Endothelial cell of umbilical vein (primary cell): ENCODE data around the gene CERS6. TPM values are rescaled to one million over a fixed set of nuclear protein-coding genes. Genes with fewer than 3 reads are reported as not detected.

Experiments
- BruUV-seq: library from RNA; stranded (reverse); fragments of 400-500 nt; replicated peaks from 2 replicates; lab custom pipeline; 2021; lab: Mats Ljungman, UMichigan
- CTCF ChIA-PET: fragments of 300-600, 350-600 bp; sonication (Branson Sonifier 250); formaldehyde crosslinking; loops from one replicate; lab custom pipeline; 2021; ENCODE audit warnings: antibody characterized with exemption, inconsistent platforms; lab: Charles Lee
- POLR2A ChIA-PET: fragments of 300-600, 350-600 bp; sonication (Branson Sonifier 250); formaldehyde crosslinking; loops from one replicate; lab custom pipeline; 2021; ENCODE audit warnings: antibody characterized with exemption, inconsistent platforms; lab: Charles Lee
- DNase-seq: peaks from one replicate; pipeline ENCODE4 v3.0.0-alpha.2; 2011; ENCODE audit warnings: low read depth, low spot score
- FAIRE-seq: peaks from 2 replicates; lab custom pipeline; 2011; peaks lifted over from hg19 to GRCh38; lab: Jason Lieb, UNC
- H2AFZ ChIP-seq: 2 replicates; pipeline ENCODE4 v1.6.0; 2012; ENCODE audit warnings: low read depth, low read length, control low read depth, inconsistent platforms
- H3K27ac ChIP-seq: 2 replicates; pipeline ENCODE4 v1.5.1; 2011; ENCODE audit warnings: low read depth, mild to moderate bottlenecking, control low read depth, low read length, moderate library complexity; ENCODE audit not compliant: insufficient read depth
- H3K27me3 ChIP-seq, 2 experiments: 2 replicates each; pipeline versions ENCODE4 v1.6.0 to v1.6.1; 2011; ENCODE audit warnings: low read length in 2 of 2, mixed read lengths in 1 of 2; ENCODE audit not compliant: control insufficient read depth in 2 of 2, insufficient read depth in 2 of 2
- H3K36me3 ChIP-seq, 2 experiments: 2 replicates in 1 of 2; 3 replicates in 1 of 2; pipeline ENCODE4 v1.5.1; 2011; ENCODE audit warnings: low read length in 2 of 2, mild to moderate bottlenecking in 1 of 2, moderate library complexity in 1 of 2; ENCODE audit not compliant: control insufficient read depth in 2 of 2, insufficient read depth in 2 of 2; ENCODE audit errors: extremely low read depth in 1 of 2
- H3K4me1 ChIP-seq: 3 replicates; pipeline ENCODE4 v1.5.1; 2011; ENCODE audit warnings: mild to moderate bottlenecking, low read length; ENCODE audit not compliant: control insufficient read depth, insufficient read depth; ENCODE audit errors: extremely low read depth
- H3K4me2 ChIP-seq: 2 replicates; pipeline ENCODE4 v1.6.1; 2011; ENCODE audit warnings: low read length, control low read depth, mixed read lengths; ENCODE audit not compliant: insufficient read depth
- H3K4me3 ChIP-seq, 3 experiments: fragments of 200-600 bp in 1 of 3; sonication (generic), shearing (Covaris generic) in 1 of 3; replicated peaks in 1 of 3; 2 replicates each; pipeline ENCODE4 v1.5.1; 2011 to 2016; ENCODE audit warnings: control low read depth in 3 of 3, low read length in 3 of 3, mild to moderate bottlenecking in 2 of 3, inconsistent platforms in 1 of 3, low read depth in 1 of 3, moderate library complexity in 1 of 3; ENCODE audit not compliant: insufficient read depth in 1 of 3
- H3K79me2 ChIP-seq: 2 replicates; pipeline ENCODE4 v1.6.0; 2012; ENCODE audit warnings: low read length, inconsistent platforms; ENCODE audit not compliant: control insufficient read depth, insufficient read depth
- H3K9ac ChIP-seq: replicated peaks from 2 replicates; pipeline ENCODE3; 2011; ENCODE audit warnings: low read length, control low read depth; ENCODE audit not compliant: insufficient read depth; ENCODE audit errors: extremely low read depth
- H3K9me1 ChIP-seq: replicated peaks from 3 replicates; pipeline ENCODE4 v1.6.0; 2011; ENCODE audit warnings: mild to moderate bottlenecking, low read length; ENCODE audit not compliant: control insufficient read depth, insufficient read depth; ENCODE audit errors: extremely low read depth
- H3K9me3 ChIP-seq: replicated peaks from 2 replicates; pipeline ENCODE4 v1.5.1; 2012; ENCODE audit warnings: low read length, inconsistent platforms; ENCODE audit not compliant: control insufficient read depth, insufficient read depth
- H4K20me1 ChIP-seq: replicated peaks from 2 replicates; pipeline ENCODE3; 2011; ENCODE audit warnings: mild to moderate bottlenecking, low read length; ENCODE audit not compliant: control insufficient read depth, insufficient read depth; ENCODE audit errors: extremely low read depth
- CTCF ChIP-seq, 2 donors: IDR thresholded peaks; 1 replicate in 1 of 2; 2 replicates in 1 of 2; pipeline ENCODE4 v1.5.1; 2011; ENCODE audit warnings: low read length in 2 of 2, mild to moderate bottlenecking in 2 of 2, moderate library complexity in 2 of 2, control low read depth in 1 of 2, inconsistent platforms in 1 of 2, low read depth in 1 of 2; ENCODE audit not compliant: insufficient read depth in 1 of 2; ENCODE audit errors: extremely low read depth in 1 of 2
- EZH2 ChIP-seq: IDR thresholded peaks from 2 replicates; pipeline ENCODE4 v1.6.1; 2012; ENCODE audit warnings: borderline replicate concordance, low read depth, mild to moderate bottlenecking, moderate library complexity, low read length, inconsistent platforms; ENCODE audit not compliant: severe bottlenecking
- FOS ChIP-seq: IDR thresholded peaks from 2 replicates; pipeline ENCODE4 v1.6.1; 2011; ENCODE audit warnings: mild to moderate bottlenecking, low read length, moderate library complexity, borderline replicate concordance; ENCODE audit not compliant: insufficient read depth
- GATA2 ChIP-seq: IDR thresholded peaks from 2 replicates; pipeline ENCODE4 v1.7.0; 2011; ENCODE audit warnings: low read depth, mild to moderate bottlenecking, moderate library complexity, mixed read lengths, low read length; ENCODE audit not compliant: insufficient read length, insufficient read depth
- JUN ChIP-seq: IDR thresholded peaks from 2 replicates; pipeline ENCODE4 v1.6.1; 2011; ENCODE audit warnings: borderline replicate concordance, low read depth; ENCODE audit not compliant: insufficient read length, insufficient read depth
- MAX ChIP-seq: IDR thresholded peaks from 2 replicates; pipeline ENCODE4 v1.6.1; 2011; ENCODE audit not compliant: insufficient read depth, insufficient read length
- MYC ChIP-seq: IDR thresholded peaks from one replicate; pipeline ENCODE4 v1.6.1; 2011; ENCODE audit warnings: mild to moderate bottlenecking, low read depth, low read length
- POLR2A ChIP-seq: IDR thresholded peaks from 2 replicates; pipeline ENCODE4 v1.6.1; 2012; ENCODE audit warnings: low read depth, mild to moderate bottlenecking, control low read depth, low read length
- POLR2AphosphoS5 ChIP-seq: IDR thresholded peaks from 2 replicates; pipeline ENCODE4 v1.6.1; 2012; ENCODE audit warnings: low read depth, mild to moderate bottlenecking, control low read depth, low read length, moderate library complexity; ENCODE audit not compliant: insufficient read depth
- dilution Hi-C: fragments of 300-500 bp; cut with MboI; formaldehyde crosslinking; loops from one replicate; pipeline ENCODE4 v1.15.0; 2019; ENCODE audit warnings: low sequenced_read_pairs; ENCODE audit not compliant: extremely low pct_ligation_motif_present
- intact Hi-C: fragments of 100-400 bp; cut with micrococcal nuclease; formaldehyde crosslinking; loops from one replicate; pipeline ENCODE4 v1.10.0; 2022
- polyA plus RNA-seq, 4 experiments: library from polyadenylated mRNA; depleted of rRNA in 3 of 4; stranded (reverse) in 3 of 4; unstranded in 1 of 4; fragments of >200 nt; gene quantifications; 2 replicates each; pipeline versions ENCODE4 v1.2.1 to v1.2.3, GENCODE V29; 2011 to 2012; ENCODE audit warnings: missing spikeins in 1 of 4
- total RNA-seq: library from RNA; stranded (reverse); gene quantifications from 2 replicates; pipeline ENCODE4 v1.2.3, GENCODE V29; 2021

The CERS6 gene
- total and polyA plus RNA-seq, 2 donors (not counting 3 experiments of a cell fraction or from before 2014, with no cell fraction given) = 2.7 to 11.7 TPM

GRCh38 chr2:168458139-168458538 is 2.1 kb downstream of the CERS6 start:
- Histone ChIP-seq H3K27me3 (no peaks in the 10 kb centered on the region), H3K9me1 (no peaks in the 10 kb centered on the region), H3K36me3 (no peaks in the 10 kb centered on the region), H3K79me2 (no peaks in the 10 kb centered on the region), H3K9me3 (no peaks in the 10 kb centered on the region), H2AFZ (no peak overlapping the region), H3K4me1 (peaks cover 10% of the 10 kb centered on the region), H4K20me1 (no peaks in the 10 kb centered on the region), H3K4me3 (peak overlapping the region in 1 of 3 experiments; percentile 78), H3K4me2 (no peak overlapping the region), H3K9ac (no peak overlapping the region), H3K27ac (no peak overlapping the region)
- POLR2A ChIA-PET = no interaction called here
- intact Hi-C loops = loop anchor here (5.0 kb wide), 3 partner anchors 34 to 249 kb away; no protein-coding TSS in a partner anchor
- BruUV-seq = no TSS peak
- FAIRE-seq (no peak), DNase-seq (no peak)
- TF ChIP-seq MYC = no peak
- TF ChIP-seq FOS = no peak
- TF ChIP-seq POLR2AphosphoS5 = no peak
- no peak for TF ChIP-seq GATA2
- TF ChIP-seq POLR2A = no peak
- TF ChIP-seq CTCF (IDR thresholded peaks at IDR 0.05; ENCODE audit: extremely low read depth in 1 of 2, insufficient read depth in 1 of 2, low read depth in 1 of 2, low read length in 2 of 2) = no peak
- TF ChIP-seq JUN = no peak
- no peak for TF ChIP-seq MAX
- TF ChIP-seq EZH2 = no peak
- CTCF ChIA-PET = no interaction called here
- dilution Hi-C loops = no loop called here
